GM15510 (cell line): ENCODE data around the gene UBE2D2.

Experiments used
- POLR2A ChIP-seq: IDR thresholded peaks from 3 replicates; pipeline ENCODE4 v1.6.1; 2011; ENCODE audit warnings: borderline replicate concordance; ENCODE audit not compliant: insufficient read length; ENCODE audit errors: extremely low read depth

UBE2D2 gene

GRCh38 chr5:139584137-139584536 is 23.0 kb downstream of the UBE2D2 start:
- TF ChIP-seq POLR2A: no peak

GRCh38 chr5:139588962-139589361 is 27.8 kb downstream of the UBE2D2 start:
- no peak for TF ChIP-seq POLR2A

GRCh38 chr5:139592289-139592688 is 31.1 kb downstream of the UBE2D2 start:
- no peak for TF ChIP-seq POLR2A

GRCh38 chr5:139593716-139594319 is 32.7 kb downstream of the UBE2D2 start:
- TF ChIP-seq POLR2A: no peak

- TF ChIP-seq POLR2A: no peak
These were observed 36.0 kb downstream of the UBE2D2 start for GRCh38 chr5:139597134-139597533.

GRCh38 chr5:139600336-139600949 is 39.3 kb downstream of the UBE2D2 start:
- TF ChIP-seq POLR2A: no peak

- no peak for TF ChIP-seq POLR2A
These were observed 40.3 kb downstream of the UBE2D2 start for GRCh38 chr5:139601429-139601828.

- no peak for TF ChIP-seq POLR2A
These were observed 44.7 kb downstream of the UBE2D2 start for GRCh38 chr5:139605887-139606286.

GRCh38 chr5:139611703-139612584 is 50.8 kb downstream of the UBE2D2 start:
- no peak for TF ChIP-seq POLR2A

GRCh38 chr5:139619861-139620260 is 58.7 kb downstream of the UBE2D2 start:
- no peak for TF ChIP-seq POLR2A

GRCh38 chr5:139630855-139631254 is 69.7 kb downstream of the UBE2D2 start:
- no peak for TF ChIP-seq POLR2A

GRCh38 chr5:139631520-139632165 is 70.5 kb downstream of the UBE2D2 start:
- no peak for TF ChIP-seq POLR2A

GRCh38 chr5:139633295-139634027 is 72.3 kb downstream of the UBE2D2 start:
- TF ChIP-seq POLR2A: no peak

GRCh38 chr5:139634028-139634325 is 72.8 kb downstream of the UBE2D2 start:
- no peak for TF ChIP-seq POLR2A

- no peak for TF ChIP-seq POLR2A
These were observed 73.4 kb downstream of the UBE2D2 start for GRCh38 chr5:139634541-139634940.
